Uterus (tissue), 4 donors: ENCODE results near the gene PIK3CD. TPM values are rescaled to one million over a fixed set of nuclear protein-coding genes. Genes with fewer than 3 reads are reported as not detected.
"Not testable (repeated sequence)": the region's sequence is repeated elsewhere in the genome, so short reads cannot be mapped to it uniquely, and the experiment has no call there.

ENCODE experiments used
- DNase-seq, 2 donors: peaks; one replicate each; pipeline ENCODE4 v3.0.0-alpha.2; 2019 to 2020
- H3K27ac ChIP-seq, 2 donors: fragments of 200-600 bp; sonication (generic); 1 replicate in 1 of 2; 2 replicates in 1 of 2; pipeline ENCODE4 v1.5.1; 2016 to 2018
- H3K27me3 ChIP-seq, 2 donors: fragments of 200-600 bp; sonication (generic); one replicate each; pipeline ENCODE4 v1.5.1; 2018 to 2019; ENCODE audit warnings: control low read depth in 1 of 2
- H3K36me3 ChIP-seq, 2 donors: fragments of 200-600 bp; sonication (generic); one replicate each; pipeline ENCODE4 v1.5.1; 2019; ENCODE audit warnings: control low read depth in 1 of 2
- H3K4me1 ChIP-seq, 2 donors: fragments of 200-600 bp; sonication (generic); one replicate each; pipeline ENCODE4 v1.5.1; 2018 to 2019; ENCODE audit warnings: control low read depth in 1 of 2
- H3K4me3 ChIP-seq, 2 donors: fragments of 200-600 bp; sonication (generic); 1 replicate in 1 of 2; 2 replicates in 1 of 2; pipeline ENCODE4 v1.5.1; 2018 to 2019; ENCODE audit warnings: mild to moderate bottlenecking in 1 of 2
- H3K9me3 ChIP-seq, 2 donors: fragments of 200-600 bp; sonication (generic); one replicate each; pipeline ENCODE4 v1.5.1; 2019; ENCODE audit warnings: control low read depth in 1 of 2
- POLR2A ChIP-seq, 2 donors: fragments of 450-650 bp; IDR thresholded peaks; one replicate each; pipeline ENCODE4 v1.6.1; 2016; ENCODE audit warnings: antibody characterized with exemption in 2 of 2, mild to moderate bottlenecking in 1 of 2, moderate library complexity in 1 of 2
- intact Hi-C: fragments of 100-400 bp; cut with DNase I; formaldehyde crosslinking; loops from one replicate; pipeline ENCODE4 v1.15.1; 2023; ENCODE audit warnings: low total_unique reads
- total RNA-seq, 4 donors: library from RNA; depleted of rRNA in 3 of 4; stranded (reverse); fragments of >200 nt in 3 of 4; gene quantifications; one replicate each; pipeline versions ENCODE4 v1.1.0 to v1.2.4, GENCODE V29; 2014 to 2023
- TF ChIP-seq, protein P1 (sequence below), 4 experiments: fragments of 200-600 bp in 2 of 4; fragments of 450-650 bp in 2 of 4; sonication (generic) in 2 of 4; IDR thresholded peaks; one replicate each; pipeline ENCODE4 v1.5.1; 2016 to 2019; ENCODE audit warnings: antibody characterized with exemption in 4 of 4, mild to moderate bottlenecking in 2 of 4, moderate library complexity in 1 of 4
- donor health status: DM: yes; HTN: yes; CAD: no.

The PIK3CD gene
- total RNA-seq, 4 donors from 2014 or later = 4.6 to 9.7 (median 7.4) TPM

GRCh38 chr1:9621032-9621431, 30.5 kb upstream of the PIK3CD start:
- H3K27ac ChIP-seq = no peak overlapping the region
- no peaks in the 10 kb centered on the region for H3K4me1 ChIP-seq
- H3K4me3 ChIP-seq = no peak overlapping the region
- H3K27me3 ChIP-seq = no peaks in the 10 kb centered on the region
- TF ChIP-seq, protein P1, sequence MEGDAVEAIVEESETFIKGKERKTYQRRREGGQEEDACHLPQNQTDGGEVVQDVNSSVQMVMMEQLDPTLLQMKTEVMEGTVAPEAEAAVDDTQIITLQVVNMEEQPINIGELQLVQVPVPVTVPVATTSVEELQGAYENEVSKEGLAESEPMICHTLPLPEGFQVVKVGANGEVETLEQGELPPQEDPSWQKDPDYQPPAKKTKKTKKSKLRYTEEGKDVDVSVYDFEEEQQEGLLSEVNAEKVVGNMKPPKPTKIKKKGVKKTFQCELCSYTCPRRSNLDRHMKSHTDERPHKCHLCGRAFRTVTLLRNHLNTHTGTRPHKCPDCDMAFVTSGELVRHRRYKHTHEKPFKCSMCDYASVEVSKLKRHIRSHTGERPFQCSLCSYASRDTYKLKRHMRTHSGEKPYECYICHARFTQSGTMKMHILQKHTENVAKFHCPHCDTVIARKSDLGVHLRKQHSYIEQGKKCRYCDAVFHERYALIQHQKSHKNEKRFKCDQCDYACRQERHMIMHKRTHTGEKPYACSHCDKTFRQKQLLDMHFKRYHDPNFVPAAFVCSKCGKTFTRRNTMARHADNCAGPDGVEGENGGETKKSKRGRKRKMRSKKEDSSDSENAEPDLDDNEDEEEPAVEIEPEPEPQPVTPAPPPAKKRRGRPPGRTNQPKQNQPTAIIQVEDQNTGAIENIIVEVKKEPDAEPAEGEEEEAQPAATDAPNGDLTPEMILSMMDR (IDR thresholded peaks at IDR 0.05) = no peak
- TF ChIP-seq POLR2A (IDR thresholded peaks at IDR 0.05) = no peak
- DNase-seq = no peak
- intact Hi-C loops = loop anchor here (10.0 kb wide), 1 partner anchor 244 kb away; no protein-coding TSS in a partner anchor
- H3K9me3 ChIP-seq = no peaks in the 10 kb centered on the region
- H3K36me3 ChIP-seq = no peaks in the 10 kb centered on the region

- Histone ChIP-seq H3K36me3 (no peaks in the 10 kb centered on the region), H3K9me3 (no peaks in the 10 kb centered on the region), H3K27ac (no peak overlapping the region), H3K27me3 (no peaks in the 10 kb centered on the region), H3K4me1 (no peaks in the 10 kb centered on the region), H3K4me3 (no peak overlapping the region)
- intact Hi-C loops = loop anchor here (10.0 kb wide), 1 partner anchor 241 kb away; no protein-coding TSS in a partner anchor
- DNase-seq = no peak
- TF ChIP-seq POLR2A (IDR thresholded peaks at IDR 0.05) = no peak
- TF ChIP-seq, protein P1 (IDR thresholded peaks at IDR 0.05) = no peak
These were observed 27.4 kb upstream of the PIK3CD start for GRCh38 chr1:9624081-9624480.

DNA sequence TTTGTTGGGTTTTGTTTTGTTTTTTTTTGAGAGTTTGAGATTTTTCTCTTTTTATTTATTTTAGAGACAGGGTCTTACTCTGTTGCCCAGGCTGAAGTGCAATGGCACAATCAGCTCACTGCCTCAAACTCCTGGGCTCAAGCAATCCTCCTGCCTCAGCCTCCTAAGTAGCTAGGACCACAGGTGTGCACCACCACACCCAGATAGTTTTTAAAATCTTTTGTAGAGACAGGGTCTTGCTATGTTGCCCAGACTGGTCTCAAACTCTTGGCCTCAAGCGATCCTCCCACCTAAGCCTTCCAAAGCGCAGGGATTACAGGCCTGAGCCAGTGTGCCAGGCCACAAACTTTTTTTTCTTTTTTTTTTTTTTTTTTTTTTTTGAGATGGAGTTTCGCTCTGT, 26.5 kb upstream of the PIK3CD start:
- H3K27me3 ChIP-seq, DNase-seq, H3K9me3 ChIP-seq, H3K4me1 ChIP-seq, H3K27ac ChIP-seq, H3K4me3 ChIP-seq, H3K36me3 ChIP-seq: not testable (repeated sequence)
- intact Hi-C loops = loop anchor here (10.0 kb wide), 1 partner anchor 240 kb away; no protein-coding TSS in a partner anchor

- no peak overlapping the region for H3K4me3 ChIP-seq
- H3K27me3 ChIP-seq = no peaks in the 10 kb centered on the region
- H3K27ac ChIP-seq = no peak overlapping the region
- no peaks in the 10 kb centered on the region for H3K36me3 ChIP-seq
- no peaks in the 10 kb centered on the region for H3K9me3 ChIP-seq
- DNase-seq = no peak
- intact Hi-C loops = loop anchor here (10.0 kb wide), 1 partner anchor 239 kb away; no protein-coding TSS in a partner anchor
- H3K4me1 ChIP-seq = no peaks in the 10 kb centered on the region
- TF ChIP-seq, protein P1 (IDR thresholded peaks at IDR 0.05) = no peak
- TF ChIP-seq POLR2A (IDR thresholded peaks at IDR 0.05) = no peak
These were observed 25.3 kb upstream of the PIK3CD start for GRCh38 chr1:9626201-9626608.

- H3K27me3 ChIP-seq = no peaks in the 10 kb centered on the region
- H3K27ac ChIP-seq = no peak overlapping the region
- no peaks in the 10 kb centered on the region for H3K9me3 ChIP-seq
- TF ChIP-seq, protein P1 (IDR thresholded peaks at IDR 0.05) = no peak
- no peak for TF ChIP-seq POLR2A (IDR thresholded peaks at IDR 0.05)
- DNase-seq = no peak
- H3K4me3 ChIP-seq = no peak overlapping the region
- H3K36me3 ChIP-seq = no peaks in the 10 kb centered on the region
- intact Hi-C loops = loop anchor here (10.0 kb wide), 1 partner anchor 236 kb away; no protein-coding TSS in a partner anchor
- no peaks in the 10 kb centered on the region for H3K4me1 ChIP-seq
These were observed 22.7 kb upstream of the PIK3CD start for GRCh38 chr1:9628541-9629444.
